Measurements from ENCODE around the gene KCNK17.

The KCNK17 gene

GRCh38 chr6:39343396-39343870 is 29.2 kb upstream of the KCNK17 start:
- DNase-seq (ENCODE audit: low spot score) = no peak
- H3K4me3 ChIP-seq = no peak overlapping the region
- TF ChIP-seq CTCF (IDR thresholded peaks at IDR 0.05) = no peak
- H3K27ac ChIP-seq = peak overlapping the region in 1 of 2 donors; percentile 51

GRCh38 chr6:39342692-39343395 is 28.6 kb upstream of the KCNK17 start:
- H3K4me3 ChIP-seq = no peak overlapping the region
- no peak for TF ChIP-seq CTCF (IDR thresholded peaks at IDR 0.05)
- H3K27ac ChIP-seq = peak overlapping the region in 1 of 2 donors; percentile 51
- no peak for DNase-seq (ENCODE audit: low spot score)

GRCh38 chr6:39341937-39342336 is 27.7 kb upstream of the KCNK17 start:
- DNase-seq (ENCODE audit: low spot score) = no peak
- no peak overlapping the region for H3K27ac ChIP-seq

GRCh38 chr6:39341352-39341751 is 27.1 kb upstream of the KCNK17 start:
- Histone ChIP-seq H3K4me3 (no peak overlapping the region), H3K27ac (no peak overlapping the region)
- DNase-seq (ENCODE audit: low spot score) = no peak
- TF ChIP-seq CTCF (IDR thresholded peaks at IDR 0.05) = no peak

More at GRCh38 chr6:39341937-39342336, 27.7 kb upstream of the KCNK17 start:
- TF ChIP-seq CTCF (IDR thresholded peaks at IDR 0.05) = no peak
- H3K4me3 ChIP-seq = no peak overlapping the region

- DNase-seq (ENCODE audit: low spot score) = no peak
- peak overlapping the region; percentile 48 to 57 for H3K27ac ChIP-seq
- H3K4me3 ChIP-seq = no peak overlapping the region
- TF ChIP-seq CTCF (IDR thresholded peaks at IDR 0.05) = no peak
These were observed 25.8 kb upstream of the KCNK17 start for GRCh38 chr6:39339868-39340550.

GRCh38 chr6:39339096-39339867 is 25.1 kb upstream of the KCNK17 start:
- no peak for TF ChIP-seq CTCF (IDR thresholded peaks at IDR 0.05)
- no peak for DNase-seq (ENCODE audit: low spot score)
- no peak overlapping the region for H3K4me3 ChIP-seq
- peak overlapping the region; percentile 48 to 57 for H3K27ac ChIP-seq
